SJCRH30 (cell line): ENCODE data around the gene BMPR1B. TPM values are rescaled to one million over a fixed set of nuclear protein-coding genes. Genes with fewer than 3 reads are reported as not detected.

Experiments used
- DNase-seq, 2 experiments: peaks; one replicate each; pipeline ENCODE4 v3.0.0-alpha.2; 2015 to 2020
- H3K27ac ChIP-seq: fragments of 250-450 bp; sonication (Bioruptor Pico); 2 replicates; pipeline ENCODE4 v1.5.1; 2020; ENCODE audit warnings: mild to moderate bottlenecking, moderate library complexity
- H3K27me3 ChIP-seq: fragments of 250-450 bp; sonication (Bioruptor Pico); 2 replicates; pipeline ENCODE4 v1.5.1; 2020; ENCODE audit warnings: mild to moderate bottlenecking, moderate library complexity
- H3K36me3 ChIP-seq: fragments of 250-450 bp; sonication (Bioruptor Pico); 2 replicates; pipeline ENCODE4 v1.5.1; 2020; ENCODE audit warnings: mild to moderate bottlenecking, moderate library complexity
- H3K4me1 ChIP-seq: fragments of 250-450 bp; sonication (Bioruptor Pico); 2 replicates; pipeline ENCODE4 v1.5.1; 2020; ENCODE audit warnings: mild to moderate bottlenecking, moderate library complexity
- H3K4me3 ChIP-seq: fragments of 250-450 bp; sonication (Bioruptor Pico); 2 replicates; pipeline ENCODE4 v1.5.1; 2020; ENCODE audit warnings: mild to moderate bottlenecking, moderate library complexity
- H3K9me3 ChIP-seq: fragments of 250-450 bp; sonication (Bioruptor Pico); replicated peaks from 2 replicates; pipeline ENCODE4 v1.5.1; 2020; ENCODE audit warnings: mild to moderate bottlenecking, moderate library complexity
- total RNA-seq: library from RNA; depleted of rRNA; stranded (reverse); fragments of >200 nt; shearing (Covaris generic); gene quantifications from 2 replicates; pipeline ENCODE4 v1.2.3, GENCODE V29; 2014

The BMPR1B gene
- total RNA-seq, 1 experiment from 2014 or later = 4.9 TPM

- Histone ChIP-seq H3K36me3 (no peaks in the 10 kb centered on the region), H3K4me1 (no peaks in the 10 kb centered on the region; the same call in 1 of the 2 replicates), H3K27me3 (no peaks in the 10 kb centered on the region), H3K27ac (no peak overlapping the region), H3K9me3 (no peaks in the 10 kb centered on the region), H3K4me3 (no peak overlapping the region)
- no peak for DNase-seq
Measured at GRCh38 chr4:94743838-94744237, 13.9 kb upstream of the BMPR1B start.

- Histone ChIP-seq H3K36me3 (no peaks in the 10 kb centered on the region), H3K4me1 (no peaks in the 10 kb centered on the region; the same call in 1 of the 2 replicates), H3K27ac (no peak overlapping the region), H3K27me3 (no peaks in the 10 kb centered on the region), H3K4me3 (no peak overlapping the region), H3K9me3 (no peaks in the 10 kb centered on the region)
- DNase-seq = no peak
Measured at GRCh38 chr4:94744850-94745249, 12.9 kb upstream of the BMPR1B start.

GRCh38 chr4:94746746-94747145 lies 11.0 kb upstream of the BMPR1B start:
- no peaks in the 10 kb centered on the region; the same call in 1 of the 2 replicates for H3K4me1 ChIP-seq
- no peaks in the 10 kb centered on the region for H3K9me3 ChIP-seq
- H3K27ac ChIP-seq = no peak overlapping the region
- H3K36me3 ChIP-seq = no peaks in the 10 kb centered on the region
- no peak overlapping the region for H3K4me3 ChIP-seq
- no peak for DNase-seq
- no peaks in the 10 kb centered on the region for H3K27me3 ChIP-seq

GRCh38 chr4:94758141-94758699 lies 465 bp downstream of the BMPR1B start:
- Histone ChIP-seq H3K9me3 (no peaks in the 10 kb centered on the region), H3K36me3 (no peaks in the 10 kb centered on the region), H3K4me3 (peak overlapping the region; percentile 73), H3K4me1 (no peaks in the 10 kb centered on the region), H3K27me3 (no peaks in the 10 kb centered on the region), H3K27ac (no peak overlapping the region; the same call in 1 of the 2 replicates)
- peak; percentile 74 to 80 for DNase-seq

DNA sequence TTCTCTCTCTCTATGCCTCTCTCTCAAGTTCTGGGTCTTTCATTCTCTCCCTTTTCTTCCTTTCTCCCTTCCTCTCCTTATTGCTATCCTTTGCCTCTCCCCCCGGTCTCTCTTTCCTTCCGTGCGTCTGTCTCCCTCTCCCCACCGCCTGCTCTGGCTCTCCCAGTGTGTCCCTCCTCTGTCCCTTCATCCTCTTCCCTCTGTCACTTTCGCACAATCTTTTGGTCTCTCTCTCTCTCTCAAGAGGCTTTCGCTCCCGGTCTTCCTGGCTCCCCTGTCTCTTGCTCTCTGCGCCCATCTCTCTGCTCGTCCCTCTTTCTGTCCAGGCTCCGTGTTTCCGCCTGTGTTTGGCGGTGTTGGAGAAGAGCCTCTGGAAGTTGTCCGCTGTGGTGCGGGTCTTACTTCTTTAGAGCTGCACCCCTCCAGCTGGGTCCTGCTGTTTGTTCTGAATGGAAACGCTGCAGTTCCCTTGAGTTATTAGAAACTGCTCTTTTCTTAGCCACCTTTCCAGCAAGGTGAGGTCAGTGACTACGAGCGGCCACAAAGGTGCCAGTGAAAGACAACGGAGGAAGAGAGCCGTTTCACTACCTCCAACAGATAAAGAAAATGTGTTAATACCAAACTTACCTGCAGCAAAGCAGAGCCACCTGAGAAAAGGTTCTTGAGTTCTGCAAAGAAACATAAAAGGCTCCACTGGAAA lies 1.1 kb downstream of the BMPR1B start:
- Histone ChIP-seq H3K9me3 (no peaks in the 10 kb centered on the region), H3K4me3 (peak overlapping the region; percentile 73), H3K4me1 (no peaks in the 10 kb centered on the region), H3K27me3 (no peaks in the 10 kb centered on the region), H3K36me3 (no peaks in the 10 kb centered on the region), H3K27ac (no peak overlapping the region; the same call in 1 of the 2 replicates)
- peak; percentile 25 to 59 for DNase-seq

- H3K27ac ChIP-seq = no peak overlapping the region
- no peaks in the 10 kb centered on the region for H3K4me1 ChIP-seq
- no peak overlapping the region for H3K4me3 ChIP-seq
- no peaks in the 10 kb centered on the region for H3K27me3 ChIP-seq
- H3K36me3 ChIP-seq = no peaks in the 10 kb centered on the region
- no peaks in the 10 kb centered on the region for H3K9me3 ChIP-seq
- DNase-seq = no peak
Measured at GRCh38 chr4:94759767-94760211, 2.0 kb downstream of the BMPR1B start.

DNA sequence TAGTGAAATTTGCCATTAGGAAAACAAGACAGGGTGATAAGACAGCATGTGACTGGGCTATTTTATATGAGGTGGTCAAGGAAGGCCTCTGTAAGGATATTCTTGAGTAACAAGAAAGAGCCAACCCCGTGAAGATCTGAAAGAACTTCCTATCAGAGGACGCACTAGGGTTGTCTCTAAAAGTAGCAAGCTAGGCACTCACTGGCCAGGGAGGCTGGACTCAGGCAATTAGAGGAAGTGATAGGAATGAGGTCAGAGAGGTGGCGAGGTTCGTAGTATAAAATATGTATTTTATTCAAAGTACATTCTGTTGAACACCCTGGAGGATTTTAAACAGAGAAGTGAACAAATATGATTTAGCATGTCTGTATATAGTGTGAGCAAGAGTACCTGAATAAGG lies 4.6 kb downstream of the BMPR1B start:
- H3K4me3 ChIP-seq = no peak overlapping the region
- DNase-seq = no peak
- H3K27me3 ChIP-seq = no peaks in the 10 kb centered on the region
- no peak overlapping the region for H3K27ac ChIP-seq
- no peaks in the 10 kb centered on the region for H3K36me3 ChIP-seq
- no peaks in the 10 kb centered on the region for H3K4me1 ChIP-seq
- no peaks in the 10 kb centered on the region for H3K9me3 ChIP-seq

GRCh38 chr4:94763005-94763404 lies 5.2 kb downstream of the BMPR1B start:
- H3K4me3 ChIP-seq = no peak overlapping the region

GRCh38 chr4:94763500-94763899 lies 5.7 kb downstream of the BMPR1B start:
- DNase-seq = no peak
- Histone ChIP-seq H3K4me3 (no peak overlapping the region), H3K27me3 (no peaks in the 10 kb centered on the region), H3K36me3 (no peaks in the 10 kb centered on the region), H3K9me3 (no peaks in the 10 kb centered on the region), H3K27ac (no peak overlapping the region), H3K4me1 (no peaks in the 10 kb centered on the region)

More at GRCh38 chr4:94763005-94763404, 5.2 kb downstream of the BMPR1B start:
- Histone ChIP-seq H3K27me3 (no peaks in the 10 kb centered on the region), H3K9me3 (no peaks in the 10 kb centered on the region), H3K4me1 (no peaks in the 10 kb centered on the region), H3K27ac (no peak overlapping the region), H3K36me3 (no peaks in the 10 kb centered on the region)
- DNase-seq = no peak

- H3K36me3 ChIP-seq = no peaks in the 10 kb centered on the region
- no peaks in the 10 kb centered on the region for H3K4me1 ChIP-seq
- H3K27ac ChIP-seq = no peak overlapping the region
- DNase-seq = no peak
- no peak overlapping the region for H3K4me3 ChIP-seq
- H3K27me3 ChIP-seq = no peaks in the 10 kb centered on the region
- no peaks in the 10 kb centered on the region for H3K9me3 ChIP-seq
Measured at GRCh38 chr4:94764069-94764468, 6.3 kb downstream of the BMPR1B start.

- Histone ChIP-seq H3K36me3 (no peaks in the 10 kb centered on the region), H3K4me1 (no peaks in the 10 kb centered on the region)
- no peak for DNase-seq
Measured at GRCh38 chr4:94765174-94765573, 7.4 kb downstream of the BMPR1B start.

GRCh38 chr4:94765648-94766047 lies 7.9 kb downstream of the BMPR1B start:
- H3K4me1 ChIP-seq = no peaks in the 10 kb centered on the region
- no peaks in the 10 kb centered on the region for H3K36me3 ChIP-seq
- no peak for DNase-seq
- no peaks in the 10 kb centered on the region for H3K27me3 ChIP-seq
- H3K4me3 ChIP-seq = no peak overlapping the region
- H3K9me3 ChIP-seq = no peaks in the 10 kb centered on the region
- no peak overlapping the region for H3K27ac ChIP-seq

More at GRCh38 chr4:94765174-94765573, 7.4 kb downstream of the BMPR1B start:
- Histone ChIP-seq H3K27ac (no peak overlapping the region), H3K4me3 (no peak overlapping the region), H3K9me3 (no peaks in the 10 kb centered on the region), H3K27me3 (no peaks in the 10 kb centered on the region)

GRCh38 chr4:94766856-94767255 lies 9.1 kb downstream of the BMPR1B start:
- H3K27me3 ChIP-seq = no peaks in the 10 kb centered on the region
- no peak for DNase-seq
- no peak overlapping the region for H3K27ac ChIP-seq
- no peaks in the 10 kb centered on the region for H3K4me1 ChIP-seq
- no peak overlapping the region for H3K4me3 ChIP-seq
- no peaks in the 10 kb centered on the region for H3K9me3 ChIP-seq
- H3K36me3 ChIP-seq = no peaks in the 10 kb centered on the region

DNA sequence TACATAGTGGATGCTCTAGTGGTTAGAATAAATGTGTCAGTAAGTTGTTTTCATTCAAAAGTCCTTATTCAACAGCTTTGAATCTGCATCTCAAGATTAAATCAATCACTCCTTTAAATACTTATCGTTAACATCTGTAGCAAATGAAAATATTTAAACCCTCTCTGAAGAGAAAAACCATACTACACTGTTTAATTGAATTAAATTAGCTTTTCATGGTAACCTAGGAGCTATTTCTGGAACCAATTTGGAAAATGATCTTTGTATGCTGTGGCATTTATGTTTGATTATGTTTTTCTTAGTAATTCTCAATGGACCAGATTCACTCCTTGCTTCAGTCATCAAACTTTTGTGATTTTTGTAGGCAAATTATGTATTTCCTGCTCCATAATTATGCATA lies 9.7 kb downstream of the BMPR1B start:
- H3K4me3 ChIP-seq = no peak overlapping the region
- H3K36me3 ChIP-seq = no peaks in the 10 kb centered on the region
- no peaks in the 10 kb centered on the region for H3K9me3 ChIP-seq
- no peaks in the 10 kb centered on the region for H3K4me1 ChIP-seq
- H3K27me3 ChIP-seq = no peaks in the 10 kb centered on the region
- no peak overlapping the region for H3K27ac ChIP-seq
- no peak for DNase-seq

DNA sequence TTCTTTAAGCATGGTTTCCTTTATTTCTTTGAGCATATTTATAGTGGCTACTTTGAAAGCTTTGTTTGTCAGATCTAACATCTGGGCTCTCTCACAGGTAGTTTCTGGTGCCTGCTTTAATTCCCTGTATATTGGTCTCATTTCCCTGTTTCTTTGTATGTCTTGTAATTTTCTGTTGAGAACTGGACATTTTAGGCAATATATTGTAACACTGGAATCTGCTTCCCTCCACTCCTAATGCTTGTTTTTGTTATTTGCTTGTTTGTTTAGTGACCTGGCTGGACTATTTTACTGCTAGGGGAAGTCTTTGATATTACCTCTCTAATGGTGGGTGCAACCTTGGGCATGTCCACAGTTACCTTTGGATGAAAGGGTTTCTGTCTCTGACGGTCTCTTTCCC lies 25.0 kb downstream of the BMPR1B start:
- no peak for DNase-seq
- Histone ChIP-seq H3K27me3 (no peaks in the 10 kb centered on the region), H3K27ac (no peak overlapping the region), H3K4me1 (no peaks in the 10 kb centered on the region), H3K9me3 (no peaks in the 10 kb centered on the region; the same call in 1 of the 2 replicates), H3K36me3 (no peaks in the 10 kb centered on the region), H3K4me3 (no peak overlapping the region)

DNA sequence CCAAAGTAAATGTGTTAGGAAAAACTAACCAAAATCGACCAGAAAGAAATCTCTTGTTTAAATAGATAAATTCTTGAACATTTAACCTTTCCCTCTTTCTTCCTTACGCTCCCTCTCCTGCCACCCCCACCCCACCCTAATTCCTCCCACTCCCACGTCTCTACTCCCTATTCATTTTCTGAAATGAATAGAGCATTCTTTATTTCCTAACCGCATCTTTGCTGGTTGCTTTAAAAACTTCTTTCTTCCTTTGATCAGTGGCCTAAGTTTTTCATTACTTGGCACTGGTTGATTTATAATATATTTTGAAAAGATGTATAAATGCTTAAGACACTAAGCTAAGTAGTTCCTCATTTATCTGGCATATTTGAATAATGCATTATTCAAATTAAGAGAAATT lies 33.9 kb downstream of the BMPR1B start:
- Histone ChIP-seq H3K27ac (no peak overlapping the region), H3K9me3 (no peaks in the 10 kb centered on the region), H3K4me3 (no peak overlapping the region), H3K36me3 (no peaks in the 10 kb centered on the region), H3K4me1 (no peaks in the 10 kb centered on the region), H3K27me3 (no peaks in the 10 kb centered on the region)
- DNase-seq = no peak
